CD4-positive, CD25-positive, alpha-beta regulatory T cell (primary cell): ENCODE data around the gene NQO2. TPM values are rescaled to one million over a fixed set of nuclear protein-coding genes. Genes with fewer than 3 reads are reported as not detected.
A peak's percentile ranks its signal among the peaks of the same experiment; 100 is the strongest.
"Not testable (repeated sequence)": the region's sequence is repeated elsewhere in the genome, so short reads cannot be mapped to it uniquely, and the experiment has no call there.

Experiments used
- ATAC-seq, 2 donors: fragments of 150-1000 bp; cut with Tn5 transposase; one replicate each; pipeline ENCODE4 v1.10.0; 2021; ENCODE audit warnings: low read depth in 2 of 2, moderate number of reproducible peaks in 2 of 2, moderate library complexity in 1 of 2
- DNase-seq, 3 donors: peaks; one replicate each; pipeline versions ENCODE4 v3.0.0 to v3.0.0-alpha.2; 2012 to 2022; ENCODE audit warnings: mixed read lengths in 1 of 3
- H3K27ac ChIP-seq: one replicate; pipeline ENCODE4 v1.7.0; 2013; ENCODE audit warnings: mild to moderate bottlenecking, low read length; ENCODE audit not compliant: insufficient read depth, poor library complexity, severe bottlenecking
- H3K27me3 ChIP-seq: one replicate; pipeline ENCODE4 v1.7.0; 2013; ENCODE audit warnings: low read length; ENCODE audit not compliant: control insufficient read depth, insufficient read depth
- H3K36me3 ChIP-seq: one replicate; pipeline ENCODE4 v1.7.0; 2013; ENCODE audit warnings: mild to moderate bottlenecking, low read length, moderate library complexity; ENCODE audit not compliant: control insufficient read depth, insufficient read depth
- H3K4me1 ChIP-seq: 2 replicates; pipeline ENCODE4 v1.7.0; 2013; ENCODE audit warnings: mild to moderate bottlenecking, low read length; ENCODE audit not compliant: insufficient read depth, control insufficient read depth, poor library complexity, severe bottlenecking
- H3K4me3 ChIP-seq: one replicate; pipeline ENCODE4 v1.7.0; 2013; ENCODE audit warnings: low read depth, mild to moderate bottlenecking, low read length, moderate library complexity
- H3K9me3 ChIP-seq, 2 experiments: 1 replicate in 1 of 2; 2 replicates in 1 of 2; pipeline ENCODE4 v1.7.0; 2013; ENCODE audit warnings: low read length in 2 of 2, mild to moderate bottlenecking in 1 of 2, moderate library complexity in 1 of 2; ENCODE audit not compliant: control insufficient read depth in 2 of 2
- H3K27ac Mint-ChIP-seq, 3 donors: one replicate each; pipeline ENCODE4 v1.8.0; 2020 to 2022; ENCODE audit warnings: mild to moderate bottlenecking in 3 of 3, mixed read lengths in 3 of 3, moderate library complexity in 2 of 3
- H3K27me3 Mint-ChIP-seq: one replicate; pipeline ENCODE4 v1.8.0; 2022; ENCODE audit warnings: mild to moderate bottlenecking, mixed read lengths
- H3K36me3 Mint-ChIP-seq: one replicate; pipeline ENCODE4 v1.8.0; 2020; ENCODE audit warnings: mixed read lengths
- H3K4me1 Mint-ChIP-seq, 4 donors: one replicate each; pipeline ENCODE4 v1.8.0; 2020 to 2022; ENCODE audit warnings: mixed read lengths in 4 of 4, mild to moderate bottlenecking in 1 of 4
- H3K4me3 Mint-ChIP-seq, 4 donors: one replicate each; pipeline ENCODE4 v1.8.0; 2020 to 2022; ENCODE audit warnings: mild to moderate bottlenecking in 4 of 4, mixed read lengths in 4 of 4, moderate library complexity in 3 of 4
- H3K9me3 Mint-ChIP-seq, 7 donors: one replicate each; pipeline ENCODE4 v1.8.0; 2020 to 2022; ENCODE audit warnings: mixed read lengths in 7 of 7, mild to moderate bottlenecking in 3 of 7, moderate library complexity in 2 of 7
- polyA plus RNA-seq, 4 donors: library from polyadenylated mRNA; unstranded; fragments of 300-500 nt; fragmentation: Illumina TruSeq; gene quantifications; one replicate each; pipeline ENCODE4 v1.2.3, GENCODE V29; 2021
- total RNA-seq: library from RNA; stranded (reverse); gene quantifications from one replicate; pipeline ENCODE4 v1.2.3, GENCODE V29; 2022

NQO2 gene
- total and polyA plus RNA-seq, 5 donors from 2014 or later = 27.4 to 109 (median 58.0) TPM

DNA sequence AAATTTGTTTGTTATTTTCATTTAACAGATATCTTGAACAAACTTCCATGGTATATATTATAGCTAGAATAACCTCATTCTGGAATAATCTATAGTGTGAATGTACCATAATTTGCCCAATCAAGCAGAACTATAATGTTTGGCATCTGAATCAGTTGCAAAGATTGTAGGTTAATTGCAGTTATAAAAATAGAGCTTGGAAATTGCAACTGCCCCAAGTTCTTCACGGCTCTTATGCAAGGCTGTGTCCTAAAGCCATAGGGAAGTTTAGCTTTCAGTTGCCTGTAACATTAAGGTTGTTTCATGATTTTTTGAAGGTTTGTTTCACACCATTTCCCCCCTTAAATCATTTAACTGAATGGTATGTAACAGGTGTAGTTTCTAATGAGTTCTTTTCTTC, 19.4 kb downstream of the NQO2 start:
- Histone ChIP-seq H3K4me3 (no peak overlapping the region), H3K4me1 (peaks cover 23% of the 10 kb centered on the region), H3K27ac (no peak overlapping the region), H3K36me3 (peaks cover 26% of the 10 kb centered on the region), H3K27me3 (no peaks in the 10 kb centered on the region), H3K9me3 (no peaks in the 10 kb centered on the region)
- H3K36me3 Mint-ChIP-seq = peaks cover 46% of the 10 kb centered on the region
- H3K4me1 Mint-ChIP-seq = peaks cover 14 to 21% (median 16%) of the 10 kb centered on the region in 4 donors
- no peaks in the 10 kb centered on the region for H3K27me3 Mint-ChIP-seq
- peak overlapping the region in 1 of 3 donors; percentile 58 for H3K27ac Mint-ChIP-seq
- ATAC-seq = no peak
- DNase-seq = no peak
- peak overlapping the region in 1 of 4 donors; percentile 35 for H3K4me3 Mint-ChIP-seq
- H3K9me3 Mint-ChIP-seq = peaks cover 0 to 2% (median 0%) of the 10 kb centered on the region in 7 donors

DNA sequence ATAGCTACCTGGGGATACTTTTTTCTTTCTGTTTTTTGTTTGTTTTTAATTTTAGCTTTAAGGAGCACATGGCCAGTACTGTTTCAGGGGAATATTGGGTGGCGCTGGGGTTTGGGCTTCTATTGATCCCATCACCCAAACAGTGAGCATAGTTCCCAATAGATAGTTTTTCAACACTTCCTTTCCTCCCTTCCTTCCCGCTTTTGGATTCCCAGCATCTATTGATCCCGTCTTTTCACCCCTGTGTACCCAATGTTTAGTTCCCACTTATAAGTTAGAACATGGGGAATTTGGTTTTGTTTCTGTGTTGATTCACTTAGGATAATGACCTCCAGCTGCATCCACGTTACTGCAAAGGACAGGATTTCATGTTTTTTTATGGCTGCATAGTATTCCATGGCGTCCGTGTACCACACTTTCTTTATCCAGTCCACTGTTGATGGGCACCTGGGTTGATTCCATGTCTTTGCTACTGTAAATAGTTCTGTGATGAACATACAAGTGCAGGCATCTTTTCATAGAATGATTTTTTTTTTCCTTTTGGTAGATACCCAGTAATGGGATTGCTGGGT, 20.1 kb downstream of the NQO2 start:
- H3K4me3 ChIP-seq = no peak overlapping the region
- Mint-ChIP-seq H3K4me3 (peak overlapping the region in 2 of 4 donors; percentile 22 to 64), H3K27ac (peak overlapping the region; percentile 26 to 79 (median 58)), H3K36me3 (peaks cover 39% of the 10 kb centered on the region), H3K9me3 (peaks cover 0 to 2% (median 0%) of the 10 kb centered on the region in 7 donors), H3K27me3 (no peaks in the 10 kb centered on the region), H3K4me1 (peaks cover 14 to 29% (median 18%) of the 10 kb centered on the region in 4 donors)
- H3K36me3 ChIP-seq = peaks cover 22% of the 10 kb centered on the region
- H3K9me3 ChIP-seq = no peaks in the 10 kb centered on the region
- peaks cover 31% of the 10 kb centered on the region for H3K4me1 ChIP-seq
- ATAC-seq = no peak
- no peaks in the 10 kb centered on the region for H3K27me3 ChIP-seq
- no peak for DNase-seq
- H3K27ac ChIP-seq = no peak overlapping the region

DNA sequence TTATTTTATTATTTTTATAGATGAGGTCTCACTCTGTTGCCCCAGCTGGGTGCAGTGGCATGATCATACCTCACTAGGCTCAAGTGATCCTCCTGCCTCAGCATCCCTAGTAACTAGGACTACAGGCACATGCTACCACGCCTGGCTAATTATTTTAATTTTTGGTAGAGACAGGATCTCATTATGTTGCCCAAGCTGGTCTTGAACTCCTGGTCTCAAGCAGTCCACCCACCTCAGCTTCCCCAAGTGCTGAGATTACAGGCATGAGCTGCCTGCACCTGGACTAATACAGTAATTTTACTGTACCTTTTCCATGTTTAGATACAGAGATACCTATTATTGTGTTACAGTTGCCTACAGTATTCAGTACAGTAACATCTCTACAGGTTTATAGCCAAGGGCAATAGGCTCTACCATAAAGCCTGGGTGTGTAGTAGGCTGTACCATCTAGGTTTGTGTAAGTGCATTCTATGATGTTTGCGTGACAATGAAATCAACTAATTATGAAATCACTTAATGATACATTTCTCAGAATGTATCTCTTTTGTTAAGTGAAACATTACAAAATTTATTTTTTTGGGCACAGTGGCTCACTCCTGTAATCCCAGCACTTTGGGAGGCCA, 21.4 kb downstream of the NQO2 start:
- Mint-ChIP-seq H3K36me3 (peaks cover 28% of the 10 kb centered on the region), H3K4me1 (peaks cover 19 to 40% (median 24%) of the 10 kb centered on the region in 4 donors), H3K4me3 (peak overlapping the region in 2 of 4 donors; percentile 11 to 62)
- not testable (repeated sequence) for H3K9me3 ChIP-seq, ATAC-seq, H3K27ac Mint-ChIP-seq, H3K9me3 Mint-ChIP-seq, DNase-seq, H3K27me3 Mint-ChIP-seq, H3K4me3 ChIP-seq, H3K27ac ChIP-seq, H3K27me3 ChIP-seq
- peaks cover 12% of the 10 kb centered on the region for H3K36me3 ChIP-seq
- peaks cover 44% of the 10 kb centered on the region for H3K4me1 ChIP-seq

DNA sequence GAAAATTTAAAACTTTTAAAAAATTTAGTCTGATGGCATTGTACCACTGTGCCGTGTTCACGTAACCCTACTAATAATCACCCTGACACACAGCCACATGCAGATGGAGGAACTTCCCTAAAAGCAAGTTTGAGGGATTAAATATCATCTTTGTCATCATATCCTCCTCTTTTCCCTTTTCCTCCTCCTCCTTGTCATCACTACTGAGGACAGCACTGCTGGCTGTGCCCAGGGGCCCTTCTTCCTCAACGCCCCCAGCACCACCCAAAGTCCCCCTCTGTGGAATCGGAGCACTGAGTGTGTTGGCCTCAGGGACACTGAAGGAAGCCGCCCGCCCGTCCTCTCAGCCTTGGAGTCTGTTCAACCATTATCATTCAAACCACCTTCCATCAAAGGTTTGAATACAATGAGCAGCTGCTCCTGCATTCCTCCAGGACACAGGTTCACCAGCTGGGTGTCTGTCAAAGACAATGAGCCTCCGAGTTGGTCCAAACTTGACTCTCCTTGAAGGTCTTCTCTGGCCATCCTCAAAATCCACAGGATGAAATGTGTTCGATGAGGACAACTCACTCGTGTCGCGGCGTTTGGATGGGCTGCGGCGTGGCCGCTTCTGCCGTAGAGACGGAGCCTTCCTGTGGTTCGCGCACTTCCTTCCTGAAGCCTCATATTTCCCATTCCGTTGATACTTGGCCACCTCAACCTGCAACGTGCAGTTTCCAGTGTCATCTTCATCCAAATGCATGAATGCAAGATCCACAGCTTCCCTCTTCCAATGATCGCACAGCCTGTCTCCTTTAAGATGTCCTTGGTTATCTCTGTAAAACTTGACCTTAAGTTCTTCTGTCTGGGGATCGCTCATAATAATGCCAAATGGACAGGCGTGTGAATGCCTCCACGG, 23.3 kb downstream of the NQO2 start:
- peak overlapping the region; percentile 91 to 95 (median 94) for H3K4me3 Mint-ChIP-seq
- Histone ChIP-seq H3K27me3 (no peaks in the 10 kb centered on the region), H3K4me1 (peaks cover 62% of the 10 kb centered on the region), H3K27ac (peak overlapping the region; percentile 73), H3K36me3 (peaks cover 7% of the 10 kb centered on the region), H3K4me3 (peak overlapping the region; percentile 97), H3K9me3 (no peaks in the 10 kb centered on the region)
- peaks cover 16% of the 10 kb centered on the region for H3K36me3 Mint-ChIP-seq
- ATAC-seq = no peak
- peak in 1 of 3 donors; percentile 58 for DNase-seq
- H3K4me1 Mint-ChIP-seq = peaks cover 28 to 56% (median 37%) of the 10 kb centered on the region in 4 donors
- peak overlapping the region; percentile 83 to 99 (median 92) for H3K27ac Mint-ChIP-seq
- H3K9me3 Mint-ChIP-seq = peaks cover 0 to 2% (median 0%) of the 10 kb centered on the region in 7 donors
- peaks cover 7% of the 10 kb centered on the region for H3K27me3 Mint-ChIP-seq

DNA sequence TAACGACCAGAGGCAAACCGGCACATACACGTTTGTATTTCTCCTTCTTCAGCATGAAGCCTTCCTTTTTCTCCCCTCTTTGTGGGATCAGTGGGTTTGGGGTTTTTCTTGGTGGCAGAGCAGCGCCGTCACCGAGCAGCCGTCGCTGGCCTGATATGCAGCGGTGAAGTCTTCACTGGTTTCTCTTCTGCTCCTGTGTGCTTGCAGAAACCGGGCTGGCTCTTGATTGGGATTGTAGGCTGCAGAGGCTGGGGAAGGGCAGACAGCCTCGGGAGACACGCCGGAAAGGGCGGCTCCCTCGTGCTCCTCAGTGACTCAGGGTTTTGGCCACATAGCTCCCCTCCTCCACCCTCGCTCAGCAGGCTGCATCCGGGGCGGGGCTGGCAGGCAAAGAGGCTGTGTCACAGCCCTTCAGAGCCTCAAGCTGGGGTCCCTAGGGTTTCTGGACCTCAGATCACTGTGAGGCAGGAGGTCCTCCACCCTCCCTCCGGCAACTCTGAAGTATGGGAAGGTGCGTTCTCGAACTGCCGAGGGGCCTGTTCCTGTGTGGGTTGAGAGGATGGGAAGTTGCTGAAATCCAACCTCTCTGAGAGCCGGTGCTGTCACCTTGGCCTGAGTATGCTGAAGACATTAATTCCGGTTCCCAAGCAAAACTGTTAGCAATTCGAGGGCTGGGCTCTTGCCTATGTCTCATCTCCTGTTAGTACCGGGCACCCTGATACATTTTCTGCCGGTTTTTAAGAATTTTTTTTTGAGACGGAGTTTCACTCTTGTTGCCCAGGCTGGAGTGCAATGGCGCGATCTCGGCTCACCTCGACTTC, 24.2 kb downstream of the NQO2 start:
- H3K27ac ChIP-seq = peak overlapping the region; percentile 73
- peak overlapping the region; percentile 97 for H3K4me3 ChIP-seq
- DNase-seq = peak; percentile 75 to 96 (median 80)
- Mint-ChIP-seq H3K27ac (peak overlapping the region; percentile 83 to 99 (median 92)), H3K36me3 (peaks cover 16% of the 10 kb centered on the region), H3K4me3 (peak overlapping the region; percentile 91 to 95 (median 94)), H3K27me3 (peaks cover 7% of the 10 kb centered on the region), H3K4me1 (peaks cover 28 to 63% (median 41%) of the 10 kb centered on the region in 4 donors), H3K9me3 (peaks cover 0 to 2% (median 0%) of the 10 kb centered on the region in 7 donors)
- peaks cover 7% of the 10 kb centered on the region for H3K36me3 ChIP-seq
- H3K9me3 ChIP-seq = no peaks in the 10 kb centered on the region
- H3K4me1 ChIP-seq = peaks cover 62% of the 10 kb centered on the region
- H3K27me3 ChIP-seq = no peaks in the 10 kb centered on the region
- ATAC-seq = peak; percentile 90 to 94

DNA sequence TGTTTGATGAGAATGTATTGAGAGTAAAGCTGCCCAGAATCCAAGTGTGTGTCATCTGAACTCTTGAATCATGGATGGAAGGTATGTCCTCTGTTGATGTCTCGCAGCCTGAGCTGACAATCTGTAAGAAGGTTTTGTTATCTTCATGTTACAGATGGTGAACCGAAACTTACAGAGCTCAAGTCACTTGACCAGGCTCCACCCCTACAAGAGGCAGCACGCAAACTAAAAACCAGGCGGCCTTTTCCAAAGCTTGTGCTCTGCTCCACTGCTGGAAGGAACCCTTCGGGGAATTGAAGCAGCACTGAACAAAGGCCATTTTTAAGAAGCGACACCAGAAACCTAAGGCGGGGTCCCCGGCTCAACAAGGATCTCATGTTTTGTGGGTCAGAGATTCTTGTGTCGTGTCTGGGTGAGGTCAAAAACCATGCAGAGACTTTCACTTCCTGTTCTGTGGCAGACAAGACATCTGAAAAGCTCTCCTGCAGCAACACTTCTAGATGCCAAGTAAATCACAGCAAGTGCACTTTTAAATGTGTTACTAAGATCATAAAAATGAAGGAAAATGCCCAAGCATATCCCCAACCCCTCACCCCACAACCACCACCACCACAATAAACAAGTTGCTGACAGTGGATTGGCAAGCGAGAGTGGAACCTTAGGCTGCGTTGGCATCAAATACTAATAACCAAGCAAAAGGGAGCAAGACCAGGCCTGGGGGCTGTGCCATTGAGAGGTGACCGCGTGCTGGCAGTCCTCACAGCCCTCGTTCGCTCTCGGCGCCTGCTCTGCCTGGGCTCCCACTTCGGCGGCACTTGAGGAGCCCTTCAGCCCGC, 27.3 kb downstream of the NQO2 start:
- Mint-ChIP-seq H3K4me3 (peak overlapping the region; percentile 83 to 96 (median 88)), H3K27me3 (peaks cover 12% of the 10 kb centered on the region), H3K9me3 (peaks cover 0 to 2% (median 0%) of the 10 kb centered on the region in 7 donors), H3K4me1 (peaks cover 22 to 67% (median 34%) of the 10 kb centered on the region in 4 donors), H3K36me3 (no peaks in the 10 kb centered on the region), H3K27ac (peak overlapping the region; percentile 95 to 99 (median 97))
- peak; percentile 43 to 47 for ATAC-seq
- Histone ChIP-seq H3K4me3 (peak overlapping the region; percentile 66), H3K27ac (peak overlapping the region; percentile 66), H3K36me3 (no peaks in the 10 kb centered on the region), H3K9me3 (no peaks in the 10 kb centered on the region), H3K4me1 (peaks cover 58% of the 10 kb centered on the region), H3K27me3 (no peaks in the 10 kb centered on the region)
- peak in 2 of 3 donors; percentile 59 to 92 for DNase-seq
